Measurements from ENCODE around the gene CLDN18.

CLDN18 gene

DNA sequence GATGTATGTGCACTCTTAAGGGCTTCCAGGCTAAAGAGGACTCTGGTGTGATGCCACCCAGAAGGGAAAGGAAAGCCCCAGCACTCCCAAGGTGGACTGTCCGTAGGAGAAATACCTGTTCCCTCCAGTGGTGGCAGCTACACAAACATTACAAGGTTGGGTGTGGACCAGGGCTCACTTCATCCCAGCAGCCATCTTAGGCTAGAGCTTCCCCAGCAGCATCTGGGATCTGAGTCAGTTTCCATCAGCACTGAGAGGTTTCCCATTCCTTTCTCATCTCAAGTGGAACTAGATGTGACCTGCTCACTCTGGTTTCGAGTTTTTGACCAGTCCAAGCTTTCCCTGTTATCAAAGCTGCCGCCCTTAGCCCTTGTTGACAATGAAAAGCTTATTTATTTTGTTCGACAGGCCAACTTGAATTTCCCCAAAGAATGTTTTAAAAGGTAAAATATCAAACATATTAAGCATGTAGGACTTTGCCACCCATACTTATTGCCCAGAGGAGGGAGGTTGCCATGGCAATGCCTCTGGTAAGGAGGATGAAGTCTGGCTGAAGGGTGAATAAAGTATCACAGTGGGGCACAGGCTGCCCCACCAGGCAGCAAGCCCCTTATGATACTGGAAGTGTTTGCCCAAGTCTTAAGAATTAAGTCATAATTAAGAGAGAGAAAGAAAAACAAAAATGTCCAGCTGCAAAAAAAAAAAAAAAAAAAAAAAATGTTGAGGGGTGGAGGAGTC, 28.9 kb downstream of the CLDN18 start:
- Histone ChIP-seq H3K9me3 (ENCODE audit: control insufficient read depth, insufficient read depth, low read length) (no peaks in the 10 kb centered on the region), H3K36me3 (ENCODE audit: insufficient read depth, low read length) (no peaks in the 10 kb centered on the region), H3K9ac (ENCODE audit: low read depth, low read length) (no peak overlapping the region), H3K4me1 (ENCODE audit: insufficient read depth, low read length) (no peaks in the 10 kb centered on the region; the same call in 1 of the 2 replicates)

DNA sequence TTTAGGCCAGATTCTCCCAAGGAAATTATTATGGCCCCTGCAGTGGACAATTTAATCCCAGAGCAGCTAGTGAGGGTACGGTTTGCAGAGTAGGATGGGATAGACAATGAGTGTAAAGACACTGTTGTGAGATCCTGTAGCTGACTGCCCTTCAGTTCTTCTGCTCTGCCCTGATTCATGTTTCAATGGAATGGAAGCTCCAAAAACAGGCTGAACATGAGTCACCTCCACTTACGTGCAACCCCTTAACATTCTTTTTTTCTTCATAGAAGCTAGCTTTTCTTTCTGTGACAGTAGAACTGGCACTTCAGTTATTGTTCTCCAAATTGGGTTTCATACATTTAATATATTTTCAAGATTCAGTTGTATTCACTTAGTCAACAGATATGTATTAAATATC, 32.1 kb downstream of the CLDN18 start:
- Histone ChIP-seq H3K36me3 (ENCODE audit: insufficient read depth, low read length) (no peaks in the 10 kb centered on the region), H3K9me3 (ENCODE audit: control insufficient read depth, insufficient read depth, low read length) (no peaks in the 10 kb centered on the region), H3K4me1 (ENCODE audit: insufficient read depth, low read length) (peaks cover 7% of the 10 kb centered on the region), H3K9ac (ENCODE audit: low read depth, low read length) (no peak overlapping the region)

DNA sequence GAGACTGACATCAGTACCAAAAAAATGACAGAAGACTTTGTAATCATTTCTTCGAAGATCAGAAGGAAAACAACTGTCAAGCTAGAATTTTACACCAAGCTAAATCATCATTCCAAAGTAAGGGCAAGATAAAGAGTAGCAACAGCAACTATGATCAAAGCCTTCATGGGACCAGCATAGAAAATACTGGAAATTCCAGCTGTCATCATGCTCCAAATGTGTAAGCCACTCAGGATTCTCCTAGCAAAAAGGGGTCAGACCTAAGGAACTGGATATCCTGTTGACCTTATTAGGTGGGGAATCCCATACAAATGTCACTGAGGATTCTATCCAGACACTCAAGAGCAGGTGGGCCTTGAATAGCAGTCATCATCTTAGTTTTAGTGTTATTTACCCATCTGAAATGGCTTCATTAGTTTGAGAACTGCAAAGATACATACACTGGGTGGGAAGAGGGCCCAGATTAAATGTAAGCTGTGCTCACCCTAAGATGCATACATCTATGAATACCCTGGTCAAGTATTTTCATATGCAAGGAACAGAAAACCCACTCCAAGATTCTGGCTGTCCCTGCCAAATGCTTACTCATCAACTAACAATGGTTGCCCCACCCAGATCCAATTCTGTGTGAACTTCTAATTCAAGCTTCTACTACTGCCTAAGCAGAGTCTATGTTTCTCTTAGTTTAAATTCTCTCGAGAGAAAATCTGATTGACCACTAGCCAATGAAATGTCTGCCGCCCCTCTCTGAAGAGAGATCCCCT, 33.5 kb downstream of the CLDN18 start:
- Histone ChIP-seq H3K9ac (ENCODE audit: low read depth, low read length) (no peak overlapping the region), H3K36me3 (ENCODE audit: insufficient read depth, low read length) (no peaks in the 10 kb centered on the region), H3K4me1 (ENCODE audit: insufficient read depth, low read length) (peaks cover 15% of the 10 kb centered on the region), H3K9me3 (ENCODE audit: control insufficient read depth, insufficient read depth, low read length) (no peaks in the 10 kb centered on the region)

DNA sequence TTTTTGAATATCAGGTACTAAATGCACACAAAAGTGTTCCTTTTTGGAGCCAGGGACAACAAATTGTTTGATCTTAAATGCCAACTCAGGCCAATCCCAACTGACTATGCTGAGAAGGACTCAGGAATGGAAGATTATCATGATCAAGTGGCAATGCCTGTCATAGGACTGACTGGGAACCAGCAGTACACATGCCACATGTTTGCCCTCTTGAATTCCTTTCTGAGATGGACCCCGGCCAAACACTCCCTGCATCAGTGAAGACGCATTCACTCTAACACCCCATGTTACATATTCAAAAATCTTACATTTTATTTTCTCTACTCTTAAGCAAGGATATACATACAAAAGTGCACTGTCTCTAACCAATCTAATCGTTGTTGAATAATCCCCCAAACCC, 36.1 kb downstream of the CLDN18 start:
- Histone ChIP-seq H3K9me3 (ENCODE audit: control insufficient read depth, insufficient read depth, low read length) (no peaks in the 10 kb centered on the region), H3K9ac (ENCODE audit: low read depth, low read length) (no peak overlapping the region), H3K4me1 (ENCODE audit: insufficient read depth, low read length) (peaks cover 15% of the 10 kb centered on the region), H3K36me3 (ENCODE audit: insufficient read depth, low read length) (no peaks in the 10 kb centered on the region)

DNA sequence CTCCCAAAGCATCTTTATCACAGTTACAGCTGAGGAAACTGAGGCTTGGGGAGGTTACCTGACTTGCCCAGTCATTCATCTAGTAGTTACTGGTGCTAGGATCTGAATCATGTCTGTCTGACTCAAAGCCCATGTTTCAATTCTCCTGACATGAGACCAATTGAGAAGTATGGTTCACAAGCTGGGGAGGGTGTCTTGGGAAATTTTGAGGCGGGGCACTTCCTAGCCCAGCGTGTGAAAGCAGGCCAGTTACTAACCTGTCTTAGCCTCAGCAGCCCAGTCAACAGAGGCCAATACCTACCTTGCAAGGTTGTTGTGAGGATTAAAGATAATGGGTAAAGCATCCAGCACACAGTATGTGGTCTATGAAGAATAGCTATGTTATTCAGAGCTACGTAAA, 37.0 kb downstream of the CLDN18 start:
- H3K9me3 ChIP-seq (ENCODE audit: control insufficient read depth, insufficient read depth, low read length) = no peaks in the 10 kb centered on the region
- no peaks in the 10 kb centered on the region for H3K36me3 ChIP-seq (ENCODE audit: insufficient read depth, low read length)
- H3K4me1 ChIP-seq (ENCODE audit: insufficient read depth, low read length) = peaks cover 15% of the 10 kb centered on the region
- no peak overlapping the region for H3K9ac ChIP-seq (ENCODE audit: low read depth, low read length)

DNA sequence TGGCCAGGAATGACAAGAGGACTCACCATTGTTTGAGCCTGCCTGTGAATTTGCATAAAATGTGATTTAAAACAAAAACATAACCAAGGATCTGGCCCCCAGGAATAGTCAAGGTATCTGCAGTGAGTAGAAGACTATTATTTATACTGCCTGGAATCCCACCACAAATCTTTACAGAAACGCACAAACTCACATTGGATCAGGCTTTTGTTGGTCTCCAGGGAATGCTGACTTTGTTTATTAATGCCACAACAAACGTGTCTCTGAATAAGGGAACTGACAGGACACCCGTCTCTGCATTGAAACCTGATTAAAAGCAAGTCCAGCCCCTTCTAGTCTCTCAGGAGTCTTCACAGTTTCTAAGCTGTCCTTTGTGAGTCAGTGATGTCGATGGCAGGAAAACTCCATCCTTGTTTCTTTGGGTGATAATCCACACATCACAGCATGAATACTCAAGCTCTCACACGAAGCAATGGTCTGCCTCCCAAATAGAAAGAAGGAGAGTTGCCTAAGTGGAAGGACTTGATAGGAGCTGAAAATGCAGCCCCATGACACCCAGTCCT, 37.7 kb downstream of the CLDN18 start:
- no peaks in the 10 kb centered on the region for H3K36me3 ChIP-seq (ENCODE audit: insufficient read depth, low read length)
- peaks cover 15% of the 10 kb centered on the region for H3K4me1 ChIP-seq (ENCODE audit: insufficient read depth, low read length)
- no peaks in the 10 kb centered on the region for H3K9me3 ChIP-seq (ENCODE audit: control insufficient read depth, insufficient read depth, low read length)
- no peak overlapping the region for H3K9ac ChIP-seq (ENCODE audit: low read depth, low read length)

DNA sequence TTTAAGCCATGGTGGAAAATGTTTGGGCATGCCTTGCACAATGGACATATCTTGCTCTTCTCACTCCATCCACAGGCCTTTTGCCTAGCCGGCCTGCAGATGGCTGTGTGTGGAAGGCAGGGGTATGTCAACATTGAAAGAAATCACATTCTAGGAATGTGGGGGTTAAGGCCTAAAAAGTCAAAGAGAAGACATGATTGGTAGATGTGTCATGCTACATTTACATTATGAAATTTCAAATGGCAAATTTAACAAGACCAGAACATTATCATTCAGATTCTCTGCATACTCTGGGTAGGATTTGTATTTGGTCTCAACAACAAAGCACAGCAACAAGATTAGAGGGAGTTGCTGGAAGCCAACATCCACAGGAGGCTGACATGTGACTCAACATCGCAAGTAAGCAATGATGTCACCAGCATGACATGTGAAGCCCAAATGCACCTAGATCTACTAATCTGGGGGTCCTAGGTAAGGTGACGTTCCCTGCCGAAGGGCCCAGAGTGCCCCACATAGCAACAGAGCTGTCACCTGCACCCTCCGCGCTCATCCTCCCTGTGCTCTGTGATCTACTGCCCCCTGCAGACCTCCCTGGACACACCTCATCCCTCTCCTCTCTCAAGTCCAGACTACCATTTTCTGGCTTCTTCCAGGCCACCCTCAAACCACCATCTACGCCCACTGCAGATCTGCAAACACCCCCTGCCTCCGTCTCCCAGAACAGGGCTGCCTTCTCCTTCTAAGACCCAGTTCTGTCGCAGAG, 39.4 kb downstream of the CLDN18 start:
- Histone ChIP-seq H3K9ac (ENCODE audit: low read depth, low read length) (no peak overlapping the region), H3K4me1 (ENCODE audit: insufficient read depth, low read length) (peaks cover 15% of the 10 kb centered on the region), H3K36me3 (ENCODE audit: insufficient read depth, low read length) (no peaks in the 10 kb centered on the region), H3K9me3 (ENCODE audit: control insufficient read depth, insufficient read depth, low read length) (no peaks in the 10 kb centered on the region)

DNA sequence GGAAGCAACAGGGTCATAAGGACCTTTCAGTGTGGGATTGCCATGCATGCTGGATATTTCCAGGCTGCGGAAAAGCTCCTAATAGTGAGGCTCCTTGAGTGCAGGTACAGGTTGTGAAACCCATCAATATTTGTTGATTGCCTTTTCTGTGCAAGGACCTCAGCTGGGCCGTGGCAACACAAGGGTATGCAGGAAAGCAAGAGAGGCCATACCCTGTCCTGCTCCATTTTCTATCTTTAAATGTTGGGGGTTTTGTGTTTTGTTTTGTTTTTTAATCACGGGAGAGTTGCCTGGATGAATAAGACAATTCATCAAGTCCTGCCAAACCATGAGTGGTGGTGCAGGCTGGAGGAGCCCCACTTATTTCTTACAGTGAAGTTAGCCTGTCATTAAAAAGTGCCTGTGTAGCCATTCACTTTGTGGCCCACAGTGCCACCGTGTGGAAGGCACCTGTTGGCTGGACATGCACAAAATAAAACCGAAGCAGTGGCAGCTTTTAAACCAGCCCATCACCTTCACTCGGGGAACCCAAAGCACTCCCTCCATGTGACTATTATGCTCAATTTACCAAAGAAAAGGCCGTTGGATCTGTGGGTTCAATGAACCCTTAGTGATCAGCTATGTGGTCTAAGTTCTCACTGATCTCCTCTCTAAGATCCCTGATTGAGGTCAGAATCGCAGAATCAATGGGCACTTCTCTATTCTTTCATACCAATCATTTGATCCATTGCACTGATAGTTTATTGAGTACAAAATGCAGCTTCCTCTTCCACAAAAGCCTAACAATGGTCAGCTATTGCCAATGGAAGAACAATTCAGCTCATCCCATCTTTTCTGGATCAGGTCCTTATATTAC, 42.2 kb downstream of the CLDN18 start:
- Histone ChIP-seq H3K36me3 (ENCODE audit: insufficient read depth, low read length) (no peaks in the 10 kb centered on the region), H3K9ac (ENCODE audit: low read depth, low read length) (no peak overlapping the region), H3K4me1 (ENCODE audit: insufficient read depth, low read length) (peaks cover 7% of the 10 kb centered on the region; the same call in 1 of the 2 replicates), H3K9me3 (ENCODE audit: control insufficient read depth, insufficient read depth, low read length) (no peaks in the 10 kb centered on the region)

DNA sequence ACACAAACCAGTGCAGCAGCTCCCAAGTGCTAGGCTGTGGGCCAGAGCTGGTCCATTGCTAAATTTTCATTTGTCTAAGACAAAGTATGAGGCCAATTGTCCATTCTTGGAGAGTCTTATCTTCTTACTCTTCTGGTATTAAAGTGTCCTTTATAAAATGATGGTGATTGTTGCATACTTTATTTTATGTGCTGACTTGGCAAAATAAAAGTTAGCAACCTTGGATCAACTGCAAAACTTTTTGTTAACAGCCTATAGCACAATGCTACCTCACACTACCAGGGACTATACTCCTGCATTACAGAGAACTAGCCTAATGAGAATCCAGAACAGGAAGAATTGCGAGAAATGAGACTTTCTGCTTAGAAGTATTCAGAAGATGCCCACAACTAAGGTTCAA, 44.1 kb downstream of the CLDN18 start:
- H3K9ac ChIP-seq (ENCODE audit: low read depth, low read length) = no peak overlapping the region
- no peaks in the 10 kb centered on the region for H3K4me1 ChIP-seq (ENCODE audit: insufficient read depth, low read length)

DNA sequence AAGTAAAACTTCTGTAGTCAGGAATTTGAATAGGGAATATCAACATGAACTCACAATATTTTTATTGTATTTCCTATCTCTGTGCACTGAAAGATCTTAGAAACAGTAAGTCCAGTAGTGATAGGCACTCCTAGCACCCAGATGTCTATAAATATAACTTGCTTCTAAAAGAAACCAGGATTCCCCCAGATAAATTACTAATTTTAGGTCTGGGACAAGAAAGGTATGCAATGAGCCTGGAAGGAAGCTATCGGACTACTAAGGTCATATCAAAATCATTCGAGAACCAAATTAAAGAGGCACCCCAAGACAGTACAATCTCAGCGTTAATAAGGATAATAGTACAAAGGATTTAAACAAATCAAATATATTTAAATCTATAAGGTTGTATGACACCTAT, 47.4 kb downstream of the CLDN18 start:
- Histone ChIP-seq H3K4me1 (ENCODE audit: insufficient read depth, low read length) (0 out of 2 replicates have a peak, but pooled peaks cover 3% of the 10 kb centered on the region), H3K9me3 (ENCODE audit: control insufficient read depth, insufficient read depth, low read length) (no peaks in the 10 kb centered on the region)

More for the DNA sequence above, 44.1 kb downstream of the CLDN18 start:
- H3K9me3 ChIP-seq (ENCODE audit: control insufficient read depth, insufficient read depth, low read length) = no peaks in the 10 kb centered on the region
- H3K36me3 ChIP-seq (ENCODE audit: insufficient read depth, low read length) = no peaks in the 10 kb centered on the region

DNA sequence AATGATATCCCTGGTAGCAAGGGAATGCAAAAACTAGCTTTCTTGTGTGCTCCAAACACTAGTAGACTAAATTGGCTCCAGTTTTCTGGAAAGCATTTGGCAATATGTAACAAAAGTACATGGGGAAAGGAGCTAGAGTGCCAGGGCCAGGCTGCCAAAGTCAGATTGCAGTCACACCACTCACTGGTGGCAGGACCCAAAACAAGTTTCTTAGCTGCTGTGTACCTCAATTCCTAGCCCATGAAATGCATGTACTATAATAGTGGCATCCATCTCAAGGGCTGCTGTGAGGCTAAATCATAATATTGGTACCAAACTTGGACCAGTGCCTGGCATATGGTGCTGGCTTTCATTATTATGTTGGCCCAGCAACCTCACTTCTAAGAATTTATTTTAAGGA, 49.3 kb downstream of the CLDN18 start:
- Histone ChIP-seq H3K36me3 (ENCODE audit: insufficient read depth, low read length) (no peaks in the 10 kb centered on the region), H3K9ac (ENCODE audit: low read depth, low read length) (no peak overlapping the region), H3K9me3 (ENCODE audit: control insufficient read depth, insufficient read depth, low read length) (no peaks in the 10 kb centered on the region), H3K4me1 (ENCODE audit: insufficient read depth, low read length) (0 out of 2 replicates have a peak, but pooled peaks cover 3% of the 10 kb centered on the region)

More for the DNA sequence above, 47.4 kb downstream of the CLDN18 start:
- Histone ChIP-seq H3K36me3 (ENCODE audit: insufficient read depth, low read length) (no peaks in the 10 kb centered on the region), H3K9ac (ENCODE audit: low read depth, low read length) (no peak overlapping the region)

DNA sequence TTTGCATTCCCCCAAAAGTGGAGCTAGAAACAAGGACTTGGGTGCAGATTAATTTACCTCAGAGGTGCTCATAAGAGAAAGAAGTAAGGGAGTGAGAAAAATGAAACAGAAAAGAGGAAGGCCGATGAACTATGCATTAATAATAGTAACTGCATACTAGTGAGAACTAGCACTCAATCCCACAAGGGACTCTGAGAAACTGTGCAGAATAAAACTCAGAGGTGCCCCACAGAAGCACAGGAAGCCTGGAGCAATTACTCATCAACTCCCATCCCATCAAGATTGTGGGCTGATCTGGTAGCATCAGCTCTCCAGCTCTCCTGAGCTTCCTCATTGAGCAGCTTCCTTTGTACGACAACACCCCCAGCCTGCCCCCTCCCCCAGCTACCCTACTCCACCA, 50.8 kb downstream of the CLDN18 start:
- 0 out of 2 replicates have a peak, but pooled peaks cover 3% of the 10 kb centered on the region for H3K4me1 ChIP-seq (ENCODE audit: insufficient read depth, low read length)
- no peak overlapping the region for H3K9ac ChIP-seq (ENCODE audit: low read depth, low read length)
- peaks cover 3% of the 10 kb centered on the region; the same call in 1 of the 2 replicates for H3K36me3 ChIP-seq (ENCODE audit: insufficient read depth, low read length)
- no peaks in the 10 kb centered on the region for H3K9me3 ChIP-seq (ENCODE audit: control insufficient read depth, insufficient read depth, low read length)

DNA sequence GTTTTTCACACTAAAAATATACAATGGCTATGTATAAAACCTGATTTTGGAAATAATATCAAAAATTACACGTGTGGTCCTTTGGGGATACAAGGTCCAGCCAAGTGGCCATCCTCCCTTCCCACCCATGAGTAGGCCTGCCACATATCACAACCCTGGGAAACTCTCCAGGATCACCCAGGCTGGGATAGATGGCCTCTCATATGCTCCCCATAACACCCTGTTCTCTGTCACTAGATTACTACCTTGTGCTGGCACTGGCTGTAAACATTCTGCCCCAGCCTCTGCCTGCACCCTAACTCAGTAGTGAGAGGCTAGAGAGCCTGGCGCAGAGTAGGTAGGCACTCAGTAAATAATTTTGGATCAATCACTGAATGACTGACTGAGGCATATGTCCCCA, 52.1 kb downstream of the CLDN18 start:
- Histone ChIP-seq H3K36me3 (ENCODE audit: insufficient read depth, low read length) (peaks cover 8% of the 10 kb centered on the region), H3K9me3 (ENCODE audit: control insufficient read depth, insufficient read depth, low read length) (no peaks in the 10 kb centered on the region), H3K9ac (ENCODE audit: low read depth, low read length) (no peak overlapping the region), H3K4me1 (ENCODE audit: insufficient read depth, low read length) (0 out of 2 replicates have a peak, but pooled peaks cover 3% of the 10 kb centered on the region)
